Measurements from ENCODE around the gene ACOT11. TPM values are rescaled to one million over a fixed set of nuclear protein-coding genes. Genes with fewer than 3 reads are reported as not detected.

ACOT11 gene
- total and polyA plus RNA-seq, 2 experiments from 2014 or later = 13.8 to 20.0 TPM

GRCh38 chr1:54658164-54658913, 110.3 kb downstream of the ACOT11 start:
- no peaks in the 10 kb centered on the region for H3K4me1 ChIP-seq (ENCODE audit: insufficient read depth)
- H3K36me3 ChIP-seq (replicated peaks; ENCODE audit: insufficient read depth, low read depth) = no peaks in the 10 kb centered on the region
- no peak overlapping the region for H3K4me2 ChIP-seq
- H3K4me3 ChIP-seq = no peak overlapping the region
- H2AFZ ChIP-seq = no peak overlapping the region
- no peaks in the 10 kb centered on the region for H3K9me3 ChIP-seq (ENCODE audit: low read depth)
- H3K27me3 ChIP-seq = no peaks in the 10 kb centered on the region
- H3K9me2 ChIP-seq (replicated peaks; ENCODE audit: insufficient read depth) = no peaks in the 10 kb centered on the region
- TF ChIP-seq EZH2phosphoT487 (IDR thresholded peaks at IDR 0.05; ENCODE audit: low read depth, severe bottlenecking, unreplicated experiment) = no peak
- TF ChIP-seq EZH2 (IDR thresholded peaks at IDR 0.05; ENCODE audit: borderline replicate concordance) = no peak
- no peak for TF ChIP-seq CTCF (IDR thresholded peaks at IDR 0.05; ENCODE audit: poor library complexity)
- no peaks in the 10 kb centered on the region for H4K20me1 ChIP-seq (ENCODE audit: insufficient read depth, poor library complexity, severe bottlenecking)
- DNase-seq (ENCODE audit: low spot score) = no peak
- no peaks in the 10 kb centered on the region for H3K79me2 ChIP-seq
- WGBS (ENCODE audit: low lambda C conversion rate, missing lambda C conversion rate) = 91% methylated on average over 2 of the region's 2 CpGs
- H3K27ac ChIP-seq = no peak overlapping the region

Small RNA genes lying within 50 kb of the gene (small RNA-seq; reads per million reads assigned to genes)
- gene AC099796.2 = not detected

Other genes with a start within 250 kb of the ACOT11 start
- gene SSBP3, start 141.8 kb upstream of the ACOT11 start, total RNA-seq = 27.1 and 47.2 TPM in 2 replicates
- 23.8 and 25.8 TPM in 2 replicates for gene SSBP3, start 141.8 kb upstream of the ACOT11 start, polyA plus RNA-seq
- 9.8 and 15.7 TPM in 2 replicates for gene FAM151A, start 75.3 kb downstream of the ACOT11 start, total RNA-seq
- 5.0 and 13.5 TPM in 2 replicates for gene FAM151A, start 75.3 kb downstream of the ACOT11 start, polyA plus RNA-seq
- gene MROH7, start 93.6 kb downstream of the ACOT11 start, total RNA-seq = 0.68 and 0.87 TPM in 2 replicates
- 0.24 and 0.95 TPM in 2 replicates for gene MROH7, start 93.6 kb downstream of the ACOT11 start, polyA plus RNA-seq
- 19.4 and 20.0 TPM in 2 replicates for gene TTC4, start 167.6 kb downstream of the ACOT11 start, total RNA-seq
- gene TTC4, start 167.6 kb downstream of the ACOT11 start, polyA plus RNA-seq = 14.0 and 14.3 TPM in 2 replicates
- gene PARS2, start 216.3 kb downstream of the ACOT11 start, total RNA-seq = 4.8 and 5.3 TPM in 2 replicates
- gene PARS2, start 216.3 kb downstream of the ACOT11 start, polyA plus RNA-seq = 4.1 and 9.3 TPM in 2 replicates